HL-60 (cell line): ENCODE data around the gene ANKRD31.

Source experiments
- DNase-seq, 2 experiments: peaks; one replicate each; pipeline ENCODE4 v3.0.0-alpha.2; 2010 to 2020; ENCODE audit warnings: low read depth in 1 of 2, low spot score in 1 of 2
- H3K27ac ChIP-seq: fragments of 250-450 bp; sonication (Bioruptor Pico); replicated peaks from 2 replicates; pipeline ENCODE4 v1.5.1; 2020; ENCODE audit warnings: mild to moderate bottlenecking, moderate library complexity
- H3K27me3 ChIP-seq: fragments of 250-450 bp; sonication (Bioruptor Pico); 2 replicates; pipeline ENCODE4 v1.5.1; 2021; ENCODE audit warnings: mild to moderate bottlenecking, moderate library complexity; ENCODE audit not compliant: insufficient read depth, poor library complexity, severe bottlenecking
- H3K4me3 ChIP-seq: replicated peaks from 2 replicates; pipeline ENCODE4 v1.5.1; 2011; ENCODE audit warnings: mild to moderate bottlenecking, control low read depth, low read length; ENCODE audit not compliant: insufficient read depth
- GABPA ChIP-seq: IDR thresholded peaks from 2 replicates; pipeline ENCODE4 v1.6.1; 2012; ENCODE audit warnings: low read depth
- POLR2AphosphoS5 ChIP-seq: IDR thresholded peaks from 2 replicates; pipeline ENCODE4 v1.6.1; 2012; ENCODE audit warnings: low read depth
- SPI1 ChIP-seq: IDR thresholded peaks from 2 replicates; pipeline ENCODE4 v1.6.1; 2012; ENCODE audit warnings: low read depth, mild to moderate bottlenecking, borderline replicate concordance
- TF ChIP-seq, protein P1 (sequence below): IDR thresholded peaks from 2 replicates; pipeline ENCODE4 v1.6.1; 2012; ENCODE audit warnings: low read depth; ENCODE audit not compliant: insufficient replicate concordance
- TF ChIP-seq, protein P2 (sequence below): IDR thresholded peaks from one replicate; pipeline ENCODE4 v1.5.1; 2011; ENCODE audit warnings: low read length, control low read depth, inconsistent platforms; ENCODE audit not compliant: insufficient read depth

ANKRD31 gene

DNA sequence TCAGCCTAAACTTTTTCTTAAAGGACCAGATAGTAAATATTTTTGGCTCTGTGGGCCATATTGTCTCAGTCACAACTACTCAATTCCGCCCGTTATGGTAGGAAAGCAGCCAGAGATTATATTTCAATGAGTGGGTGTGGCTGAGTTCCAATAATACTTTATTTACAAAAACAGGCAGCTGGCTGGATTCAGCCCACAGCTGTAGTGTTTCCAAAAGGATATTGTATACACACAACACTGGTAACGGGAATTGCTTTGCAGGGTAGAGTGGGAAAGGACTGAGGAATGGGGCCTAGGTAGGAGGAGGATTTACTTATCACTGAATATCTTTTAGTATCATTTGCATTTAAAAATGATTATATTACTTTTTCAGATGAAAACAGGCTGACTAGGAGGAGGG, 205.3 kb downstream of the ANKRD31 start:
- no peak overlapping the region for H3K27ac ChIP-seq
- no peak for DNase-seq
- no peak overlapping the region for H3K4me3 ChIP-seq
- no peaks in the 10 kb centered on the region for H3K27me3 ChIP-seq
- TF ChIP-seq SPI1 (no peak), GABPA (no peak), POLR2AphosphoS5 (no peak)
- TF ChIP-seq, protein P1, sequence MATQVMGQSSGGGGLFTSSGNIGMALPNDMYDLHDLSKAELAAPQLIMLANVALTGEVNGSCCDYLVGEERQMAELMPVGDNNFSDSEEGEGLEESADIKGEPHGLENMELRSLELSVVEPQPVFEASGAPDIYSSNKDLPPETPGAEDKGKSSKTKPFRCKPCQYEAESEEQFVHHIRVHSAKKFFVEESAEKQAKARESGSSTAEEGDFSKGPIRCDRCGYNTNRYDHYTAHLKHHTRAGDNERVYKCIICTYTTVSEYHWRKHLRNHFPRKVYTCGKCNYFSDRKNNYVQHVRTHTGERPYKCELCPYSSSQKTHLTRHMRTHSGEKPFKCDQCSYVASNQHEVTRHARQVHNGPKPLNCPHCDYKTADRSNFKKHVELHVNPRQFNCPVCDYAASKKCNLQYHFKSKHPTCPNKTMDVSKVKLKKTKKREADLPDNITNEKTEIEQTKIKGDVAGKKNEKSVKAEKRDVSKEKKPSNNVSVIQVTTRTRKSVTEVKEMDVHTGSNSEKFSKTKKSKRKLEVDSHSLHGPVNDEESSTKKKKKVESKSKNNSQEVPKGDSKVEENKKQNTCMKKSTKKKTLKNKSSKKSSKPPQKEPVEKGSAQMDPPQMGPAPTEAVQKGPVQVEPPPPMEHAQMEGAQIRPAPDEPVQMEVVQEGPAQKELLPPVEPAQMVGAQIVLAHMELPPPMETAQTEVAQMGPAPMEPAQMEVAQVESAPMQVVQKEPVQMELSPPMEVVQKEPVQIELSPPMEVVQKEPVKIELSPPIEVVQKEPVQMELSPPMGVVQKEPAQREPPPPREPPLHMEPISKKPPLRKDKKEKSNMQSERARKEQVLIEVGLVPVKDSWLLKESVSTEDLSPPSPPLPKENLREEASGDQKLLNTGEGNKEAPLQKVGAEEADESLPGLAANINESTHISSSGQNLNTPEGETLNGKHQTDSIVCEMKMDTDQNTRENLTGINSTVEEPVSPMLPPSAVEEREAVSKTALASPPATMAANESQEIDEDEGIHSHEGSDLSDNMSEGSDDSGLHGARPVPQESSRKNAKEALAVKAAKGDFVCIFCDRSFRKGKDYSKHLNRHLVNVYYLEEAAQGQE = no peak
- TF ChIP-seq, protein P2, sequence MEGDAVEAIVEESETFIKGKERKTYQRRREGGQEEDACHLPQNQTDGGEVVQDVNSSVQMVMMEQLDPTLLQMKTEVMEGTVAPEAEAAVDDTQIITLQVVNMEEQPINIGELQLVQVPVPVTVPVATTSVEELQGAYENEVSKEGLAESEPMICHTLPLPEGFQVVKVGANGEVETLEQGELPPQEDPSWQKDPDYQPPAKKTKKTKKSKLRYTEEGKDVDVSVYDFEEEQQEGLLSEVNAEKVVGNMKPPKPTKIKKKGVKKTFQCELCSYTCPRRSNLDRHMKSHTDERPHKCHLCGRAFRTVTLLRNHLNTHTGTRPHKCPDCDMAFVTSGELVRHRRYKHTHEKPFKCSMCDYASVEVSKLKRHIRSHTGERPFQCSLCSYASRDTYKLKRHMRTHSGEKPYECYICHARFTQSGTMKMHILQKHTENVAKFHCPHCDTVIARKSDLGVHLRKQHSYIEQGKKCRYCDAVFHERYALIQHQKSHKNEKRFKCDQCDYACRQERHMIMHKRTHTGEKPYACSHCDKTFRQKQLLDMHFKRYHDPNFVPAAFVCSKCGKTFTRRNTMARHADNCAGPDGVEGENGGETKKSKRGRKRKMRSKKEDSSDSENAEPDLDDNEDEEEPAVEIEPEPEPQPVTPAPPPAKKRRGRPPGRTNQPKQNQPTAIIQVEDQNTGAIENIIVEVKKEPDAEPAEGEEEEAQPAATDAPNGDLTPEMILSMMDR = no peak

DNA sequence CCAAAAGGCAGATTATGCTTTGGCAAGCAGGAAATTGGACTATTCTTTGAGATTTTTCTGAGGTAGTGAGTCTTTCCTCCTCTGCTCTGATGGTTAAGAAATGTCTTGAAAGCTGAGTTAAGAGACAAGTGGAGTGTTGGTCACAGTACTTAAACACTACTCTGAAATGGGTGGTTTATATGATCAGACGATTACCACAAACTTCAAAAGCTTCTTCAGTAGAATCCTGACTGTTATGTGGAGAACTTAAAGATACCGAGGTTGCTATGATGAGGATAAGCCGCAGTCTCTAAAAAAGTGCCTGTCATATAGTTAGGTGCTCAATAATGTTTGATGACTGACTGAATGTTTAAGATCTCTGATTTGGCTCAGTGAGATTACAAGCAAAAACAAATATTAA, 208.6 kb downstream of the ANKRD31 start:
- Histone ChIP-seq H3K27me3 (no peaks in the 10 kb centered on the region), H3K4me3 (no peak overlapping the region), H3K27ac (no peak overlapping the region)
- no peak for DNase-seq
- TF ChIP-seq GABPA = no peak
- TF ChIP-seq, protein P1 = no peak
- no peak for TF ChIP-seq SPI1
- TF ChIP-seq POLR2AphosphoS5 = no peak
- TF ChIP-seq, protein P2 = no peak

DNA sequence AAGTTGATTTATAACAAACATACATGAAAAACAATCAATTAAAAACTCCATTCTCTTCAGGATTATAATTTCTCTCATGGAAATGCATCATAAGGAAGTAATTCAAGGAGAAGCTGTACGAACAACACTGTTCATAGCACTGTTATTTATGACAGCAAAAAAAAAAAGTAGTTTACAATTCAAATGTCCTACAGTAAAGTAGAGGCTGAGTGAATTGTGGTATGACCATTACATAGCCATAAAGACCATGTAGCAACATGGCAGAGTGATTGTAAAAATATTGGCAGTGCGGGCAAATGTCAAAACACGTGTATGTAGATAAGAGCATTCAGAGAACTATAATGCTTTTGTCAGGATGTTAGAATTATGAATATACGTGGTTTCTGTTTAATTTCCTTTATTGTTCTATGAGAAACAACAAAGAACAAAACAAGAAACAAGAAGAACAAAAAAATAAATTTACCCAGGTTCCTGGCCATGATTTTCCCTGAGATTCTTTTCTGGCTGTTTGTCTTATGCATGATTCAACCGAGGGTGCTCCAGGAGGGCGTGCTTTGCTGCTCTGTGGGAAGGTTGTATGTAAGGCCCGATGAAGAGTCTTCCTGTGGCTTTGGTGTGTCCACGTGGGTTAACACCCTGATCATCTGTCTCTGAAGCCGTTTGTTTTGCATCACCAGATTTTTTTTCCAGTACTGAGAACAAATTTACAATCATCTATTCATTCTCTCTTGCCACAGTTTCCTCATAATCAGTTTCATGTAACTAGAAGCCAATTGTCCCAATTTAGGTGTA, 213.1 kb downstream of the ANKRD31 start:
- no peak overlapping the region for H3K27ac ChIP-seq
- H3K27me3 ChIP-seq = no peaks in the 10 kb centered on the region
- H3K4me3 ChIP-seq = no peak overlapping the region
- no peak for DNase-seq
- TF ChIP-seq, protein P2 = no peak
- TF ChIP-seq SPI1 (no peak), GABPA (no peak), POLR2AphosphoS5 (no peak)
- TF ChIP-seq, protein P1 = no peak
